Measurements from ENCODE around the gene AHDC1.

AHDC1 gene

DNA sequence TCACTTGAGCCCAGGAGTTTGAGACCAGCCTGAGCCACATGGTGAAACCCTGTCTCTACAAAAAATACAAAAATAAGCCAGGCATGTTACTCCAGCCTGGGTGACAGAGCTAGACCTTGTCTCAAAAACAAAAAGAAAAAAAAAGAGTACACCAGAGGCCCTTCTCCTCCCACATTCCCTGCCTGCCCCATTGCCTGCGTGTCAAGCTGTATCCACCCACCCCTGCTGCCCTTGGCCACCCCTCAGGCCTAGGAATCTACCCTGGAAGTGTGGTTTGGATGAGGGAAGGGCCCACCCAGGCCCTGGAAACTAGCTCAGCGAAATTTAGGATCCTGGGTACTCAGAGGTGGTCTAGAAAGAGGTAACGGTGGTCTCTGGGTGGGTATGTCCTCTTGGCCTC, 88.3 kb downstream of the AHDC1 start:
- Histone ChIP-seq H4K20me1 (ENCODE audit: insufficient read depth) (no peaks in the 10 kb centered on the region), H2AFZ (ENCODE audit: low read depth) (no peak overlapping the region), H3K27ac (no peak overlapping the region), H3K36me3 (ENCODE audit: insufficient read depth) (no peaks in the 10 kb centered on the region), H3K4me1 (ENCODE audit: low read depth, poor library complexity, severe bottlenecking) (no peaks in the 10 kb centered on the region), H3K27me3 (ENCODE audit: insufficient read depth, low read depth) (no peaks in the 10 kb centered on the region), H3K9ac (no peak overlapping the region), H3K79me2 (ENCODE audit: insufficient read depth, low read depth) (no peaks in the 10 kb centered on the region), H3K4me2 (no peak overlapping the region), H3K4me3 (IDR thresholded peaks at IDR 0.05; ENCODE audit: insufficient read depth, low read depth, low read length) (no peak overlapping the region)
- TF ChIP-seq, protein P1, sequence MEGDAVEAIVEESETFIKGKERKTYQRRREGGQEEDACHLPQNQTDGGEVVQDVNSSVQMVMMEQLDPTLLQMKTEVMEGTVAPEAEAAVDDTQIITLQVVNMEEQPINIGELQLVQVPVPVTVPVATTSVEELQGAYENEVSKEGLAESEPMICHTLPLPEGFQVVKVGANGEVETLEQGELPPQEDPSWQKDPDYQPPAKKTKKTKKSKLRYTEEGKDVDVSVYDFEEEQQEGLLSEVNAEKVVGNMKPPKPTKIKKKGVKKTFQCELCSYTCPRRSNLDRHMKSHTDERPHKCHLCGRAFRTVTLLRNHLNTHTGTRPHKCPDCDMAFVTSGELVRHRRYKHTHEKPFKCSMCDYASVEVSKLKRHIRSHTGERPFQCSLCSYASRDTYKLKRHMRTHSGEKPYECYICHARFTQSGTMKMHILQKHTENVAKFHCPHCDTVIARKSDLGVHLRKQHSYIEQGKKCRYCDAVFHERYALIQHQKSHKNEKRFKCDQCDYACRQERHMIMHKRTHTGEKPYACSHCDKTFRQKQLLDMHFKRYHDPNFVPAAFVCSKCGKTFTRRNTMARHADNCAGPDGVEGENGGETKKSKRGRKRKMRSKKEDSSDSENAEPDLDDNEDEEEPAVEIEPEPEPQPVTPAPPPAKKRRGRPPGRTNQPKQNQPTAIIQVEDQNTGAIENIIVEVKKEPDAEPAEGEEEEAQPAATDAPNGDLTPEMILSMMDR (conservative IDR thresholded peaks at IDR 0.05; ENCODE audit: low read depth, low read length): no peak

DNA sequence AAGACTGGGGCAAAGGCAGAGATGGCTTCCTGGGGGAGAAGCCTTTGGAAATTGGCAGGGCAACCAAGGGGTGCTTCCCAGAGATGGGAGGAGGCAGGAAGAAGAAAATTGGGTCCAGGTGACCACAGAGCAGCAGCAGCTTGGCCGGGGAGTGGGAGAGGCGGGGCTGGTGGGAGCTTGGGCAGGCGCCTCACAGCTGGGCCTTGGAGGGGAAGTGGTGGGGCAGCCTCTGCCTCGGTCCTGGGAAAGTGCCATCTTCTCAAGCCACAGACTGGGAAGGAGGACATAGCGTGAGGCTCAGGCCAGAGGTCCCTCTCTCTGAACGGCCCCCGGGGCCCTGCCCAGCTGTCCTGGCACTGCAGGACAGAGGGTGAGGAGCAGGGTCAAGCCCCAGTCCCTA, 90.0 kb downstream of the AHDC1 start:
- Histone ChIP-seq H3K27me3 (ENCODE audit: insufficient read depth, low read depth) (no peaks in the 10 kb centered on the region), H3K9ac (no peak overlapping the region), H3K4me2 (no peak overlapping the region), H4K20me1 (ENCODE audit: insufficient read depth) (no peaks in the 10 kb centered on the region), H2AFZ (ENCODE audit: low read depth) (no peak overlapping the region), H3K4me1 (ENCODE audit: low read depth, poor library complexity, severe bottlenecking) (no peaks in the 10 kb centered on the region), H3K36me3 (ENCODE audit: insufficient read depth) (no peaks in the 10 kb centered on the region), H3K79me2 (ENCODE audit: insufficient read depth, low read depth) (no peaks in the 10 kb centered on the region), H3K4me3 (IDR thresholded peaks at IDR 0.05; ENCODE audit: insufficient read depth, low read depth, low read length) (no peak overlapping the region), H3K27ac (no peak overlapping the region)
- TF ChIP-seq, protein P1 (conservative IDR thresholded peaks at IDR 0.05; ENCODE audit: low read depth, low read length): no peak

DNA sequence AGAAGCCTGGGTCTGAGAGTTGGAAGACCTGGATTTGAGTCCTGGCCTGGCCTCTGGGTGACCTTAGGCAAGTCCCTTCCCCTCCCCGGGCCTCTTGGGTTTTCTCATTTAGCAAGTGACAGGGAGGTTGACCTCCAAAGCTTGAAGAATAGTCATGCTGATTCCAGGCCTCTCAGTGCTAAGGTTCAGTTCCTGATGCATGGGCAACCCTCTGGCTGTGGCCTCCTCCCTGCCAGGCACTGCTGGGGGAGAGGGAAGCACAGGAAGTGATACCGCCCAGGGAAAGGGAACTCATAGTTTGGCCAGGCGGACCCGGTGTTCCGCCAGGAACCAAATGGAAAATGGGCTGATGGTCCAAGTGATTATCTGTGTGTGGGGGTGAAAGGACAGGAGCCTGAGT, 90.4 kb downstream of the AHDC1 start:
- Histone ChIP-seq H4K20me1 (ENCODE audit: insufficient read depth) (no peaks in the 10 kb centered on the region), H3K4me2 (no peak overlapping the region), H3K79me2 (ENCODE audit: insufficient read depth, low read depth) (no peaks in the 10 kb centered on the region), H3K27ac (no peak overlapping the region), H3K4me1 (ENCODE audit: low read depth, poor library complexity, severe bottlenecking) (no peaks in the 10 kb centered on the region), H3K9ac (no peak overlapping the region), H3K27me3 (ENCODE audit: insufficient read depth, low read depth) (no peaks in the 10 kb centered on the region), H3K36me3 (ENCODE audit: insufficient read depth) (no peaks in the 10 kb centered on the region), H2AFZ (ENCODE audit: low read depth) (no peak overlapping the region), H3K4me3 (IDR thresholded peaks at IDR 0.05; ENCODE audit: insufficient read depth, low read depth, low read length) (no peak overlapping the region)
- TF ChIP-seq, protein P1 (conservative IDR thresholded peaks at IDR 0.05; ENCODE audit: low read depth, low read length): no peak

DNA sequence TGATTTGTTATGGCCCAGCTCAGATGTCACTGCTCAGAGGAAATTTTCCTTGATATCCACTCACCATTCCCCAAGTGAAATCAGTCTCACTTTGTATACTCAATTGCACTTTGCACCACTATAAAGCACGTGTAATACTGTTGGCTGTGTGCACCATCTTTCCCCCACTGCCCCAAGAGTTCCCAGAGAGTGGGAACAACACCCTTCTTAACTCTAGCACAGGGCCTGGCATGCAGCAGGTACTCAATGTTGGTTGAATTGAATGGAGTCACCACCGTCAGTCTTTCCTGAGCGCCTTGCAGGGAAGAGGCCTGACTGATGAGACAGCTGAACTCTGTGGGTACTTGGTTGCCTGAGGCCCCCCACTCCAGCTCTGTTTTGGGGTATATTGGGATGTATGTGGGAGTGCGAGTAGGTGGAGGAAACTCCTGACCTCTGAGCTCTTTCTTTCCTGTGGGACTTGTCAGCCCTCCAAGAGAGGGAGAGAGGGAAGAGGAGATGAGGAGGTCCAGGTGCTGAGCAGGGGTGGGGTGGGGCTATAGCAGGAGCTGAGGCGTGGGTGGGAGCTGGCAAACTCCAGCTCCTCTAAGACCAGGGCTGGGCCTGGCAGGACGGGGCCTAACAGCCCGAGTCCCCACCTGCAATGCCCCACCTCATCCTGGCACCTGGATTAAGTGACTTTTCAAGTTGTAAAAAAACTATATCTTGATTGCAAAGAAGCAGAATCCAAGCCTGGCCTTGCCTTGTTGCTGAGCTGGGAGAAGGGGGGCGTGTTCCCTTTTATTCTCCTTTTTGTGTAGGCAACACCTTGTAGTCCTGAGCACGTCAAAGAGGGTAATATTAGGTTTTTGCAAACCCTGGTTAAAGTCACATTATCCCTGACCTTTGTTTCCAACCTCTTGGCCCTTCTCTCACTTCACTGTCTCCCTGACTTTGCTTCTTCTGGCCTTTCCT, 94.5 kb downstream of the AHDC1 start:
- Histone ChIP-seq H3K4me3 (IDR thresholded peaks at IDR 0.05; ENCODE audit: insufficient read depth, low read depth, low read length) (no peak overlapping the region), H3K27me3 (ENCODE audit: insufficient read depth, low read depth) (no peaks in the 10 kb centered on the region), H3K9ac (no peak overlapping the region), H3K27ac (no peak overlapping the region), H3K36me3 (ENCODE audit: insufficient read depth) (no peaks in the 10 kb centered on the region), H3K79me2 (ENCODE audit: insufficient read depth, low read depth) (no peaks in the 10 kb centered on the region), H3K4me1 (ENCODE audit: low read depth, poor library complexity, severe bottlenecking) (no peaks in the 10 kb centered on the region), H3K4me2 (no peak overlapping the region), H4K20me1 (ENCODE audit: insufficient read depth) (no peaks in the 10 kb centered on the region), H2AFZ (ENCODE audit: low read depth) (no peak overlapping the region)
- TF ChIP-seq, protein P1 (conservative IDR thresholded peaks at IDR 0.05; ENCODE audit: low read depth, low read length): no peak

All from KMS-11 (cell line).